NT2/D1 (cell line): ENCODE measurements around the gene CARMIL1.

ENCODE experiments used
- DNase-seq: peaks from one replicate; pipeline ENCODE4 v3.0.0-alpha.2; 2011; ENCODE audit warnings: low read depth, low spot score
- H3K27me3 ChIP-seq: 2 replicates; pipeline ENCODE4 v1.6.0; 2011; ENCODE audit warnings: mild to moderate bottlenecking; ENCODE audit not compliant: insufficient read length, insufficient read depth
- H3K36me3 ChIP-seq: 2 replicates; pipeline ENCODE4 v1.6.1; 2011; ENCODE audit warnings: mild to moderate bottlenecking, low read length, mixed read lengths; ENCODE audit not compliant: insufficient read depth, insufficient read length
- H3K4me1 ChIP-seq: 2 replicates; pipeline ENCODE4 v1.5.1; 2011; ENCODE audit not compliant: insufficient read depth, insufficient read length
- H3K4me3 ChIP-seq: 2 replicates; pipeline ENCODE4 v1.5.1; 2011; ENCODE audit warnings: low read depth; ENCODE audit not compliant: insufficient read length
- H3K9ac ChIP-seq: 2 replicates; pipeline ENCODE4 v1.6.0; 2011; ENCODE audit warnings: low read depth; ENCODE audit not compliant: insufficient read length
- H3K9me3 ChIP-seq: 2 replicates; pipeline ENCODE4 v1.5.1; 2011; ENCODE audit warnings: mild to moderate bottlenecking, low read length; ENCODE audit not compliant: insufficient read depth
- SUZ12 ChIP-seq: IDR thresholded peaks from 2 replicates; pipeline ENCODE4 v1.6.1; 2011; ENCODE audit not compliant: insufficient read length, insufficient read depth; ENCODE audit errors: extremely low read depth
- YY1 ChIP-seq: IDR thresholded peaks from 2 replicates; pipeline ENCODE4 v1.6.1; 2011; ENCODE audit not compliant: insufficient read length, insufficient read depth
- ZNF274 ChIP-seq: IDR thresholded peaks from 2 replicates; pipeline ENCODE4 v1.6.1; 2011; ENCODE audit warnings: mild to moderate bottlenecking, low read depth, low read length

CARMIL1 gene

DNA sequence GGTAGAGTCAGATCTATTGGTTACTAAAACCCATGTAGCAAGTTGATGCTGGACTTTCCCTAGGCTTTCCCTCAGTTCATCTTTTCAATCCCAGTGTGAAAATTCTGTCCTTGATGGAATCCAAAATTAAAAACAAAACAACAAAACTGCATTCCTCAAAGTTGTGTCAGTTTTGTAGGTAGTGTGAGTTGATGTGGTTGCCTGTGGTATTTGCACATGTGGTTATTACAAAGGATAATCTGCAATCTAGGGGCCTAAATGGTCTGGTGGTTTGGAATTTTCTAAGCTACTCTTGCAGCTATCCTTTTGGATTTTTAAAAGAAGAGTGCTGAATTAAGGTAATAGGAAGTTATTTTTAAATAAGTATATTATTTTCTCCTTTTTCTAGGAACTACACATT lies 240.7 kb downstream of the CARMIL1 start:
- H3K9me3 ChIP-seq, result no peaks in the 10 kb centered on the region
- no peak overlapping the region for H3K4me3 ChIP-seq
- no peak for DNase-seq
- peaks cover 2% of the 10 kb centered on the region for H3K36me3 ChIP-seq
- H3K4me1 ChIP-seq, result no peaks in the 10 kb centered on the region
- no peaks in the 10 kb centered on the region for H3K27me3 ChIP-seq
- TF ChIP-seq SUZ12 (no peak), YY1 (no peak)
- no peak overlapping the region for H3K9ac ChIP-seq

DNA sequence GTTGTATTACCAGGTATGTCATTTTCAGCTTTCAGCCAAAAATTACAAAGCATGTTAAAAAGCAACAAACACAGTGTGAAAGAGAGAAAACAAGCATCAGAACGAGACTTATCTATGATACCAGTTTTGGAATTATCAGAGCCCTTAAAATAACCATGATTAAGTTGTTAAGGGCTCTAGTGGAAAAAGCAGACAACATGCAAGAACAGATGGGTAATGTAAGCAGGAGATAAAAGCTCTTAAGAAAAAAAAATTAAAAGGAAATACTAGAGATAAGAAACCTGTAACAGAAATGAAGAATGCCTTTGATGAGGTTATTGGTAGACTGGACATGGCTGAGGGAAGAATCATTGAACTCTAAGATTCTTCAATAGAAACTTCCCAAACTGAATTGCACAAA lies 245.4 kb downstream of the CARMIL1 start:
- Histone ChIP-seq H3K9me3 (no peaks in the 10 kb centered on the region), H3K27me3 (no peaks in the 10 kb centered on the region), H3K4me1 (no peaks in the 10 kb centered on the region), H3K9ac (no peak overlapping the region), H3K36me3 (no peaks in the 10 kb centered on the region), H3K4me3 (no peak overlapping the region)
- DNase-seq, result no peak
- TF ChIP-seq YY1, result no peak
- no peak for TF ChIP-seq SUZ12
- no peak for TF ChIP-seq ZNF274

DNA sequence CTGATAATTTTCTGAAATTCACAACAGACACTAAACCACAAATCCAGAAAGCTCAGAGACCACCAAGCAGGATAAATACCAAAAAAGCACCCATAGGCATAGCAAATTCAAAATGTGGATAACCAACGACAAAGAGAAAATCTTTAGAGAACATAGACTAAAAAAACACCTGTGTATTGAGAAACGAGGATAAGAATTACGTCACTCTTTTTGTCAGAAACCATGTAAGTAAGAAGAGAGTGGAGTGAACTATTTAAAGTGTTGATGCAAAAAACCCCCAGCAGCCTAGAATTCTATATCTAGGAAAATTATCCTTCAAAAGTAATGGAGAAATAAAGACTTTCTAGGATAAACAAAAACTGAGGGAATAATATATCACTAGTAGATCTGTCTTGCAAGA lies 245.9 kb downstream of the CARMIL1 start:
- DNase-seq, result no peak
- Histone ChIP-seq H3K27me3 (no peaks in the 10 kb centered on the region), H3K9me3 (no peaks in the 10 kb centered on the region), H3K9ac (no peak overlapping the region), H3K4me1 (no peaks in the 10 kb centered on the region), H3K4me3 (no peak overlapping the region), H3K36me3 (no peaks in the 10 kb centered on the region)
- TF ChIP-seq ZNF274 (no peak), YY1 (no peak), SUZ12 (no peak)

DNA sequence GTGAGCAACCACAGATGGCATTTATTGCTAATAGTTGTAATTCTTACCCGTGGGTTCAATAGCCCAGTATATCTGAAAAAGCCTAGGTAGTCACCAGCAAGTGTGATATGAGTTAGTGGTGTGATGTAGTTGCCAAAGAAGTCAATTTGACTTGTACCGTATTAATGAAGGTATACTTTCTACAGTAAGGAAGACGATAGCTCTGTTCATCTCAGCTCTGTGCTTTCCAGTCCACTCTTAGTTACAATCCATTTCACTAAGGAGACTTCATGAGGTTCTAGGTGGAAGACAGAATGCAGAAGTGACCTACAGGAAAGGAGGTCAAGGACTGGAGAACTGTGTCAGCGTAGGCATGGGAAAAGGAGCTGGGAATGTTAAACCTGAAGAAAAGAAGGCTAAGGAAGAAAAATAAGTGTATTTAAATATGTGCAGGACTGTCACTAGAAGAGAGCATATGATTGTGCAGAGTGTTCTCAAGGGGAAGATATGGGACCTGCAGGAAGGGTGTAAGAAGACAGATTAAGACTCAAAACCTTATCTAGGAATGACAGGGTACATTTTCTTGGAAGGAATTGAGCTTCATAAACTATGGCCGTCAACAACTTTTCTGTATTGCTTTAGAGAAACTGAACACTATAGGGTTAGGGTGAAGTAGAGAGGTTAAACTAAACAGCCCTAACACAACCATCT lies 255.9 kb downstream of the CARMIL1 start:
- TF ChIP-seq ZNF274 (no peak), SUZ12 (no peak), YY1 (no peak)
- H3K4me3 ChIP-seq, result no peak overlapping the region
- DNase-seq, result no peak
- no peak overlapping the region for H3K9ac ChIP-seq
- H3K4me1 ChIP-seq, result no peaks in the 10 kb centered on the region
- H3K36me3 ChIP-seq, result no peaks in the 10 kb centered on the region
- H3K9me3 ChIP-seq, result no peaks in the 10 kb centered on the region
- no peaks in the 10 kb centered on the region for H3K27me3 ChIP-seq

DNA sequence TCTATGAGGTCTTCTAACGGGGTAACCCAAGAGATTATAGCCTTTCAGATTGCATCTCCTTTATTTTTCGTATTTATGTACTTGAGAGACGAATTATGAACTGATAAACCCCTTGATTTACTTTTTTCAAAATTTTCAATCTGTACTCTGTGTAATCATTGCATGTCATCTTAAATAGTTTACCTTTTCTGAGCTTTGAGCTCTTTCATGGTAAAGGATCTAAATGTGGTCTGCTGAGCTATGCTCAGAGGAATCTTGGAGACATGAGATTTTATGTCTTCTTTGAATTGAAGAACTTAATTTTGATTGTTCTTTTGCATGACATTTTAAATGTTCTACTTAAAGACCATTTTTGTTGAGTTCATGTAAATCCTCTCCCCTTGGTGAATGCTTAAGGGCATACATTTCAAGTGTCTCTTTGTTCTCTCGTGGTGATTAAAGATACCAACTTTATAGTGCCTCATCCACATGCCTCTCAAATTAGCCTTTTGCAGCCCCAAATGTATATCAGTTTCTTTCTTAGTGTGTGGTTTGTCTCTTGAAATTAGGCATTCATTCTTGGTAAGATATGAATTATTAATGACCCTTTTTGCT lies 256.6 kb downstream of the CARMIL1 start:
- no peak overlapping the region for H3K9ac ChIP-seq
- no peaks in the 10 kb centered on the region for H3K4me1 ChIP-seq
- no peak for TF ChIP-seq ZNF274
- no peak for TF ChIP-seq SUZ12
- TF ChIP-seq YY1, result no peak
- no peak for DNase-seq
- no peaks in the 10 kb centered on the region for H3K27me3 ChIP-seq
- H3K4me3 ChIP-seq, result no peak overlapping the region
- no peaks in the 10 kb centered on the region for H3K9me3 ChIP-seq
- no peaks in the 10 kb centered on the region for H3K36me3 ChIP-seq

DNA sequence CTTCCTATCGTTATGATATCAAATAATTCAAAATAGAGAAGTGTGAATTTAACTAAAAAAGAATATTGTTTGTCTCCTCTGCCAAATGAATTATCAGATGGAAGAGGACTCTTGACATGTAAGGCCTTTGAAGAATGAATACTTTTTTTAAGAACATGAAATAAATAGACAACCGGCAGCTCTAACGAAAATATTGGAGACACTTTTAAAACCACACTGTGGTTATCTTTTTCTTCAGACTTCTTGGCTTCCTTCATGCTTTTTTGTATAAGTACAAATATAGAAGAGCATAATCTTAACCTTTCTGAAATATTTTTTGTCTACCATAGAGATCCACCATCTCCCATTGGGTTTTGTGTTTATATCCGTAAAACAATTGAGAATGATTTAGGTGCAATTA lies 257.6 kb downstream of the CARMIL1 start:
- H3K36me3 ChIP-seq, result no peaks in the 10 kb centered on the region
- H3K9ac ChIP-seq, result no peak overlapping the region
- no peak overlapping the region for H3K4me3 ChIP-seq
- DNase-seq, result no peak
- no peaks in the 10 kb centered on the region for H3K9me3 ChIP-seq
- no peaks in the 10 kb centered on the region for H3K27me3 ChIP-seq
- H3K4me1 ChIP-seq, result no peaks in the 10 kb centered on the region
- TF ChIP-seq YY1, result no peak
- TF ChIP-seq SUZ12, result no peak
- TF ChIP-seq ZNF274, result no peak

DNA sequence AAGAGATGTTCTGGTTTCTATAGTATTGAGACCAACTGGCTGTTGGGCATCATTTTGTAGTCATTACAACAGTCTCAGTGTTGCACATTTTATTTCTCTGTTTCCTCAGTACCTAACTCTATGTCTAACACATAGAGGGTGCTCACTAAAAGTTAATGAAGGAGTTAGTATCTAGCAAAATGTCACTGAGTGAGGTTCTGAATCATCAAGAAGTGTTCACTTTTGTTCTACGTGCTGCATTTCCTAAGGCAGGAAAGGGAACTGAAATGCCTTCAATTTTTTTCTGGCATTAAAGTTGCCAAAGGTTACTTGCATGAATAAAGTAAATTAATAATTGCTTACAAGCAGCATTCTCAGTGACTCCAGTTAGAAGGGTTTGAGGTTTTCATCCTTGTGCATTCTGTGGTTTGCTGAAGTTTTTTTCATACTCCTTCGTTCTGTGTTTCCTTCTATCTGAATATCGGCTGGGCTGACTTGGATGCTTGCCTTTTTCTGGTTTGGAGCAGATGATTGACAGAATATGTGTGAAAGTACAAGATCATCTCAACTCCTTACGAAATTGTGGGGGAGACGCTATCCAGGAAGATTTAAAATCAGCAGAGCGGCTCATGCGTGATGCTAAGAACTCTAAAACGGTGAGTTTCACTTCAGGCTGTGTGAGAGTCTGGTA lies 258.3 kb downstream of the CARMIL1 start:
- no peak overlapping the region for H3K9ac ChIP-seq
- H3K4me3 ChIP-seq, result no peak overlapping the region
- TF ChIP-seq ZNF274, result no peak
- no peaks in the 10 kb centered on the region for H3K9me3 ChIP-seq
- no peak for DNase-seq
- H3K4me1 ChIP-seq, result no peaks in the 10 kb centered on the region
- H3K36me3 ChIP-seq, result no peaks in the 10 kb centered on the region
- H3K27me3 ChIP-seq, result no peaks in the 10 kb centered on the region
